Retinal pigment epithelial cell (primary cell): ENCODE measurements around the gene OSBPL10.
A peak's percentile ranks its signal among the peaks of the same experiment; 100 is the strongest.

Experiments
- DNase-seq: peaks from one replicate; pipeline ENCODE4 v3.0.0-alpha.2; 2010; ENCODE audit warnings: low read depth
- H3K4me3 ChIP-seq: 2 replicates; pipeline ENCODE4 v1.5.1; 2011; ENCODE audit warnings: mild to moderate bottlenecking, low read length, control low read depth, moderate library complexity
- TF ChIP-seq, protein P1 (sequence below): conservative IDR thresholded peaks from 2 replicates; pipeline ENCODE4 v1.5.1; 2011; ENCODE audit warnings: low read depth, low read length, control low read depth, inconsistent platforms

OSBPL10 gene

DNA sequence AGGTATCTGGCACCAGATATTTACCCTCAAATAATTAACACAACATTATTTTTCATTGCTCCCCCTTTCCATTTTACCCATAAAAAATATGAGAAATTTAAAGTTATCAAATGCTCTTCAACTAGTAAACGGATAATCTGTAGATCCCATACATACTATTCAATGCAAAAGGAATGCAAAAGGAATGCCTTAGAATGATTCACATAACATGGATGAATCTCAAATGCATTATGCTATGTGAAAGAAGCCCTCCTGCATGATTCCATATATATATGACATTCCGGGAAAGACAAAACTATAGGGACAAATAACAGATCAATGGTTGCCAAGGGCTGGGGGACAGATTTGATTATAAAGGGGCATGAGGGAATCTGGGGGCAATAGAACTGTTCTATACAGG is 252.7 kb downstream of the OSBPL10 start:
- TF ChIP-seq, protein P1, sequence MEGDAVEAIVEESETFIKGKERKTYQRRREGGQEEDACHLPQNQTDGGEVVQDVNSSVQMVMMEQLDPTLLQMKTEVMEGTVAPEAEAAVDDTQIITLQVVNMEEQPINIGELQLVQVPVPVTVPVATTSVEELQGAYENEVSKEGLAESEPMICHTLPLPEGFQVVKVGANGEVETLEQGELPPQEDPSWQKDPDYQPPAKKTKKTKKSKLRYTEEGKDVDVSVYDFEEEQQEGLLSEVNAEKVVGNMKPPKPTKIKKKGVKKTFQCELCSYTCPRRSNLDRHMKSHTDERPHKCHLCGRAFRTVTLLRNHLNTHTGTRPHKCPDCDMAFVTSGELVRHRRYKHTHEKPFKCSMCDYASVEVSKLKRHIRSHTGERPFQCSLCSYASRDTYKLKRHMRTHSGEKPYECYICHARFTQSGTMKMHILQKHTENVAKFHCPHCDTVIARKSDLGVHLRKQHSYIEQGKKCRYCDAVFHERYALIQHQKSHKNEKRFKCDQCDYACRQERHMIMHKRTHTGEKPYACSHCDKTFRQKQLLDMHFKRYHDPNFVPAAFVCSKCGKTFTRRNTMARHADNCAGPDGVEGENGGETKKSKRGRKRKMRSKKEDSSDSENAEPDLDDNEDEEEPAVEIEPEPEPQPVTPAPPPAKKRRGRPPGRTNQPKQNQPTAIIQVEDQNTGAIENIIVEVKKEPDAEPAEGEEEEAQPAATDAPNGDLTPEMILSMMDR = no peak
- DNase-seq = no peak
- no peak overlapping the region for H3K4me3 ChIP-seq

DNA sequence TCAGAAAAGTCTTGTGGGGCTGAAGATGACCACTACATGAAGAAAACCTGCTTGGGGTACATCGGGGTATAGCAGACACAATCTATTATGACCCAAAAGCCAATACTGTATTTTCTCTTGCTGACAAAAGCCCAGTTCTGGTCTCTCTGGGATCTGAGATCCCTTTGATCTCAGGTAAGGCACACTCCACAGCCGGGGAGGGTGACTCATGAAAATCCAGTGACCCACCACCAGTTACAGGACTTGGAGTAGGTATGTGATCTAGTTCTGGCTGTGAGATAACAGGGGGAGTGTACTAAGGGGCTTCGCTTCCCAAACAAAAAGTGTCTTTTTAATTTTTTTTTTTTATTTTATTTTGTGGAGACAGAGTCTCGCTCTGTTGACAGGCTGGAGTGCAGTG is 255.1 kb downstream of the OSBPL10 start:
- no peak for DNase-seq

DNA sequence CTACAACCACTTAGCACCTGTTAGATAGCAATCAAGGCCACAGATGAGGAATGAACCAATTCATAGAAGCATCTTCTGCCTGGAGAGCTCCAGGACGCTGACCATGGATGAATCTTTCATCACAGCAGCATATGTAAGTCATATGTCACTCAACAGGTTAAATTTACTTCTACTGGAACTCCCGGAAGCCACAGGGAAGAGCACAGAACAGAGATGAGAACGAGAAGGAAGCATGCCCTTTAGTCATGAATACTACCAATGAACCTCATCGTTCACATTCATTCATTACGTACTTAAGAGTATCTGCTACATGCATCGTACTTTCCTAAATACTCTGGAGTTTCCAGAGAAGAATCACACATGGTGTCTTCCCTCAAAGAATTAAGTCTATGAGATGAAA is 255.5 kb downstream of the OSBPL10 start:
- TF ChIP-seq, protein P1 = no peak
- DNase-seq = no peak
- H3K4me3 ChIP-seq = no peak overlapping the region

More for the DNA sequence above, 255.1 kb downstream of the OSBPL10 start:
- no peak overlapping the region for H3K4me3 ChIP-seq
- TF ChIP-seq, protein P1 = no peak

DNA sequence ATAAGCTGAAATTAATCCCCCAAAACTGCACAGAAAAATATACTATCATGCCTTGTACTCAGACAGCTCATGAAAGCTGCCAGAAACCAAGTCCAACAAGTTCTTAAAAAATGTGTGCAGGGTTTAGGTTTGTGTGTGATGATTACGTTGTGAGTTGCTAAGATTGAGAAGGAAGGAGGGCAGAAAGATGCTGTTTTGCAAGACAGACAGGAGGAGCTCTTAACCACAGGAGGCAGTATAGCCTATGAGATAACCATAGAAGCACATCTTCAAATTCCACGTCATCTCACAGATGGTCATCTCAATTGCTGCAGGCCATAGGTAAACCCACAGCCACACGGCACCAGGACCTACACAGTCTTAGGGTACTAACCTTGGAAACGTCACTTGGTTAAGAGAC is 256.4 kb downstream of the OSBPL10 start:
- no peak for DNase-seq
- TF ChIP-seq, protein P1 = peak; percentile 44
- no peak overlapping the region for H3K4me3 ChIP-seq

DNA sequence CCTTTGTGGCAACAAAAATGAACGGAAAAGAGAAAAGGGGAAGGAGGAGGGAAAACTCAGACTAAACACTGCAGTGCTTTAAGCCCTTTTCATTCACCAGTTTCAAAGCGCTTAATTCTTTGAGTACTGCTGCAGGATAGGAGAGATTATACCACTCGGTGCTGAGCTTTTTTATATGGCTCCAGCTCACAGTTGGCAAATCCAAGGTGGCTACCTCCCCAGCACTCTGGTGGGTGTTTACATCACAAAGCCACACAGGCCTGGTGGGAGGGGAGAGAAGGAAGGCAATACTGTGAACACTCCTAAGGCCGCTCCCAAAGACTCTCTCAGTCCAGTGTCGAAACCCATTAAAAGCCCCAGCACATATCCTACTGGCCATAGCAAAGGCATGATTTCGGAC is 256.9 kb downstream of the OSBPL10 start:
- DNase-seq = peak; percentile 26
- TF ChIP-seq, protein P1 = no peak
- H3K4me3 ChIP-seq = no peak overlapping the region

DNA sequence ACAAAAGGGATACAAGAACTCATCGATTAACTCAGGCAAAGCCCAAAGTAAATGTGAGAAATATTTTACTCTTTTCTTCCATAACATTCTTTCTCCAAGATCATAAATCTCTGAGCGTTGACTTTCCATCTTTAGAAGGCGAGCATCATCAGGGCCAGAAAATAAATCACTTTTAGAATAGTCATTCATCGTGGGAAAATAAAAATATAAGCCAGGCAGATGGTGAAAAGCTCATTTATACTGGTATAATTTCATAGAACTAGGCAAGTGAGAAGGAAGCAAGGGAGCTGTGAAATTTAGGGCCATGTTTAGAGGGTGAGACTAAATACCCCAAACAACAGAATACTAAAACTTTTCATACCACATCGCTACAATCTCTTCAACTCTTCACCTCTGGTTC is 257.4 kb downstream of the OSBPL10 start:
- no peak for DNase-seq
- TF ChIP-seq, protein P1 = no peak
- no peak overlapping the region for H3K4me3 ChIP-seq

DNA sequence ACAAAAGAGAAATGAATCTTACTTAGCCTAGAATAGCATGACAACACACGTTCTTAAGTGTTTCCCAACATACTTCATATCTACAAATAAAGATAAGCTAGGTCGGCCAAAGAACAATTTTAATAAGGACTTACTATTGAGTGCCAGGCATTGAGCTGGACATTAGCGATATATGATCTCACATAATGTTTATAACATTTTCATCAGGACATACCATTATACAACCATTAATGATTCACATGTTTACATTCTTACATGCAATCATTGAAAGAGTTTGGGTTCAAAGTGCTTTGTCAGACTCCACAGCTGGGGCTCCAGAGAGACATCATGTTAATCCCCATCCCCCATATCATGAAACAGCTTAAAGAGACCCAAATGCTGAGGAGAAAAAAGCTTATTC is 259.4 kb downstream of the OSBPL10 start:
- H3K4me3 ChIP-seq = no peak overlapping the region
- TF ChIP-seq, protein P1 = no peak
- no peak for DNase-seq
